GM12892 (cell line): ENCODE results near the gene SOX6.

ENCODE experiments used
- POLR2A ChIP-seq: IDR thresholded peaks from 2 replicates; pipeline ENCODE4 v1.6.1; 2011; ENCODE audit warnings: low read depth, low read length, control low read depth
- POLR2AphosphoS5 ChIP-seq: IDR thresholded peaks from 2 replicates; pipeline ENCODE4 v1.6.1; 2011; ENCODE audit warnings: low read depth, low read length, control low read depth
- TAF1 ChIP-seq: IDR thresholded peaks from 2 replicates; pipeline ENCODE4 v1.6.1; 2011; ENCODE audit warnings: low read depth, mild to moderate bottlenecking, control low read depth, low read length, borderline replicate concordance

DNA sequence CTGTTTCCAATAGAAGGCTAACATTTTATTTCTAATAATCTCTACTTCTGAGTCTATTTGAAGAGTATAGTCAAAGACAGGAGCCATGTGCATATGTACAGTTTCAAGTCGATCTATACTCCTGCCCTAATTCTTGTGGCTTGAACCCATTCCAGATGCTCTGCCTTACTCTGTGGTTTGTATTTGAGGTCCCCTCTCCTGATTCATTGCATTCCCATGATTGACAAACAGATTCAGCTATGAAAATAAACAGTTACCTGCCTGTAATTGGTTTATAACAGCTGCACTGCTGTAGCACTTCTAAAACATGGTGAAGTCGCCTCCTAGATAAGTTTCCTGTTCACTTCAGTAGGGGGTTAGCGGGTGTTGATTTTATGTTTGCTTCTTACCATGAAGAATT is 138.7 kb downstream of the SOX6 start:
- TF ChIP-seq POLR2A (no peak), POLR2AphosphoS5 (no peak), TAF1 (no peak)
